HEK293 (cell line): ENCODE data around the gene GRIN2A.

ENCODE experiments used
- CTCF ChIA-PET: fragments of 350-600 bp; formaldehyde crosslinking; extraction: SDS; loops from one replicate; lab custom pipeline; 2021; ENCODE audit warnings: antibody characterized with exemption; lab: Yijun Ruan, JAX
- POLR2A ChIA-PET: fragments of 300-600 bp; formaldehyde crosslinking; extraction: SDS; loops from one replicate; lab custom pipeline; 2020; ENCODE audit warnings: antibody characterized with exemption, inconsistent platforms; lab: Yijun Ruan, JAX
- H3K27ac ChIP-seq: fragments of 200-500 bp; sonication (Bioruptor generic); 2 replicates; pipeline ENCODE4 v1.5.1; 2014; ENCODE audit warnings: low read depth, low read length, control low read depth, inconsistent platforms; ENCODE audit errors: extremely low read depth
- H3K36me3 ChIP-seq, 2 experiments: fragments of 200-500 bp in 1 of 2; sonication (Bioruptor generic) in 1 of 2; 1 replicate in 1 of 2; 2 replicates in 1 of 2; pipeline ENCODE4 v1.5.1; 2014 to 2017; ENCODE audit warnings: inconsistent platforms in 2 of 2, low read length in 2 of 2; ENCODE audit not compliant: control insufficient read depth in 2 of 2, insufficient read depth in 1 of 2
- H3K4me1 ChIP-seq: fragments of 200-500 bp; sonication (Bioruptor generic); 2 replicates; pipeline ENCODE4 v1.5.1; 2014; ENCODE audit warnings: mild to moderate bottlenecking, low read length, inconsistent platforms; ENCODE audit not compliant: control insufficient read depth, insufficient read depth
- H3K4me3 ChIP-seq: 2 replicates; pipeline ENCODE4 v1.5.1; 2011; ENCODE audit warnings: low read depth, mild to moderate bottlenecking, control low read depth, low read length, moderate library complexity
- H3K9me3 ChIP-seq: fragments of 200-500 bp; sonication (Bioruptor generic); 2 replicates; pipeline ENCODE4 v1.5.1; 2014; ENCODE audit warnings: low read depth, low read length, inconsistent platforms; ENCODE audit not compliant: control insufficient read depth, insufficient read depth
- AEBP2 ChIP-seq: fragments of 450-650 bp; formaldehyde crosslinking; IDR thresholded peaks from 2 replicates; pipeline ENCODE4 v1.5.1; 2016; ENCODE audit warnings: missing biosample characterization, missing genetic modification characterization, borderline replicate concordance
- GLI2 ChIP-seq: fragments of 450-650 bp; formaldehyde crosslinking; IDR thresholded peaks from 2 replicates; pipeline ENCODE4; 2017; ENCODE audit warnings: missing biosample characterization, missing genetic modification characterization, low read depth, borderline replicate concordance
- KLF16 ChIP-seq: fragments of 450-650 bp; formaldehyde crosslinking; IDR thresholded peaks from 2 replicates; pipeline ENCODE4 v1.5.1; 2017; ENCODE audit warnings: missing biosample characterization, missing genetic modification characterization
- PBX3 ChIP-seq: sonication (generic); formaldehyde crosslinking; IDR thresholded peaks from 2 replicates; pipeline ENCODE4 v1.8.1; 2022; ENCODE audit warnings: mild to moderate bottlenecking, moderate library complexity, missing genetic modification reagents
- ZBTB48 ChIP-seq: fragments of 450-650 bp; formaldehyde crosslinking; IDR thresholded peaks from 2 replicates; pipeline ENCODE4 v1.5.1; 2016; ENCODE audit warnings: missing biosample characterization, missing genetic modification characterization
- ZFP37 ChIP-seq: fragments of 450-650 bp; formaldehyde crosslinking; IDR thresholded peaks from 2 replicates; pipeline ENCODE4 v1.5.1; 2016; ENCODE audit warnings: missing biosample characterization, missing genetic modification characterization
- ZFP41 ChIP-seq: fragments of 450-650 bp; formaldehyde crosslinking; IDR thresholded peaks from 2 replicates; pipeline ENCODE4 v1.5.1; 2016; ENCODE audit warnings: missing biosample characterization, missing genetic modification characterization, borderline replicate concordance
- ZNF16 ChIP-seq: fragments of 450-650 bp; formaldehyde crosslinking; IDR thresholded peaks from 2 replicates; pipeline ENCODE4 v1.5.1; 2016; ENCODE audit warnings: low read depth, missing biosample characterization, missing genetic modification characterization
- ZNF423 ChIP-seq: fragments of 450-650 bp; formaldehyde crosslinking; IDR thresholded peaks from 2 replicates; pipeline ENCODE4 v1.5.1; 2016; ENCODE audit warnings: missing biosample characterization, missing genetic modification characterization
- ZNF501 ChIP-seq: fragments of 450-650 bp; formaldehyde crosslinking; IDR thresholded peaks from 2 replicates; pipeline ENCODE4 v1.5.1; 2016; ENCODE audit warnings: missing biosample characterization, missing genetic modification characterization
- ZNF521 ChIP-seq: fragments of 450-650 bp; formaldehyde crosslinking; IDR thresholded peaks from 2 replicates; pipeline ENCODE4 v1.5.1; 2017; ENCODE audit warnings: missing biosample characterization, mild to moderate bottlenecking, missing genetic modification characterization
- ZNF558 ChIP-seq: fragments of 450-650 bp; formaldehyde crosslinking; IDR thresholded peaks from 2 replicates; pipeline ENCODE4 v1.5.1; 2016; ENCODE audit warnings: missing biosample characterization, missing genetic modification characterization
- ZNF600 ChIP-seq: fragments of 450-650 bp; formaldehyde crosslinking; IDR thresholded peaks from 2 replicates; pipeline ENCODE4 v1.5.1; 2016; ENCODE audit warnings: missing biosample characterization, missing genetic modification characterization
- ZNF623 ChIP-seq: fragments of 450-650 bp; formaldehyde crosslinking; IDR thresholded peaks from 2 replicates; pipeline ENCODE4 v1.5.1; 2016; ENCODE audit warnings: missing biosample characterization, missing genetic modification characterization
- ZNF626 ChIP-seq: fragments of 450-650 bp; sonication (Bioruptor Pico); formaldehyde crosslinking; IDR thresholded peaks from 2 replicates; pipeline ENCODE4 v1.5.1; 2018; ENCODE audit warnings: missing biosample characterization, missing genetic modification characterization, inconsistent platforms
- ZNF660 ChIP-seq: fragments of 450-650 bp; IDR thresholded peaks from 2 replicates; pipeline ENCODE4 v1.5.1; 2018; ENCODE audit warnings: missing biosample characterization, mild to moderate bottlenecking, missing genetic modification characterization
- TF ChIP-seq, protein P1 (sequence below): fragments of 450-650 bp; formaldehyde crosslinking; IDR thresholded peaks from 2 replicates; pipeline ENCODE4 v1.5.1; 2016; ENCODE audit warnings: missing biosample characterization, missing genetic modification characterization
- TF ChIP-seq, protein P2 (sequence below): fragments of 450-650 bp; formaldehyde crosslinking; IDR thresholded peaks from 2 replicates; pipeline ENCODE4 v1.5.1; 2017; ENCODE audit warnings: missing biosample characterization, missing genetic modification characterization
- TF ChIP-seq, protein P3 (sequence below): fragments of 450-650 bp; formaldehyde crosslinking; IDR thresholded peaks from 2 replicates; pipeline ENCODE4 v1.5.1; 2016; ENCODE audit warnings: missing biosample characterization, missing genetic modification characterization
- TF ChIP-seq, protein P4 (sequence below): fragments of 450-650 bp; formaldehyde crosslinking; IDR thresholded peaks from 2 replicates; pipeline ENCODE4 v1.5.1; 2016; ENCODE audit warnings: missing biosample characterization, missing genetic modification characterization

GRIN2A gene

DNA sequence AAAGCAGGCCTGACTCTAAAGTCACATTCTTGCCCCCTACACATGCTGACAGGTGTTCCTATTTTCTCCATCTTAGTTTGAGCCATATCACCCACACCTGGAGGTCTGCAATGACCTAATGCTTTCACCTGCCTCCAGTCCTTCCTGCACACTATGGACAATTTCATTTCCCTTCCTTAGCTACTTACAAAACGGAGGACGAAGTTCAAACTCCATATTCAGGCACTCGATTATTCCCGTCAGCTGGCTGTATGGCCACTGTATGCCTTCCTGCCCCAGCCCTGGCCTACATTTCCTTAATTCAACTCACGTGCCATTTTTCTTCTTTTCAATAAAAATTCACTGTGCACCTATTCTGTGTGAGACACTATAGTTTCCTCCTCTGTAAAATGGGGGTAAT is 44.9 kb downstream of the GRIN2A start:
- ChIA-PET POLR2A (no interaction called here), CTCF (no interaction called here)
- TF ChIP-seq ZNF423 (tag by site-specific recombination), result no peak
- TF ChIP-seq ZNF600, result no peak
- TF ChIP-seq ZNF626, result no peak
- TF ChIP-seq, protein P1, sequence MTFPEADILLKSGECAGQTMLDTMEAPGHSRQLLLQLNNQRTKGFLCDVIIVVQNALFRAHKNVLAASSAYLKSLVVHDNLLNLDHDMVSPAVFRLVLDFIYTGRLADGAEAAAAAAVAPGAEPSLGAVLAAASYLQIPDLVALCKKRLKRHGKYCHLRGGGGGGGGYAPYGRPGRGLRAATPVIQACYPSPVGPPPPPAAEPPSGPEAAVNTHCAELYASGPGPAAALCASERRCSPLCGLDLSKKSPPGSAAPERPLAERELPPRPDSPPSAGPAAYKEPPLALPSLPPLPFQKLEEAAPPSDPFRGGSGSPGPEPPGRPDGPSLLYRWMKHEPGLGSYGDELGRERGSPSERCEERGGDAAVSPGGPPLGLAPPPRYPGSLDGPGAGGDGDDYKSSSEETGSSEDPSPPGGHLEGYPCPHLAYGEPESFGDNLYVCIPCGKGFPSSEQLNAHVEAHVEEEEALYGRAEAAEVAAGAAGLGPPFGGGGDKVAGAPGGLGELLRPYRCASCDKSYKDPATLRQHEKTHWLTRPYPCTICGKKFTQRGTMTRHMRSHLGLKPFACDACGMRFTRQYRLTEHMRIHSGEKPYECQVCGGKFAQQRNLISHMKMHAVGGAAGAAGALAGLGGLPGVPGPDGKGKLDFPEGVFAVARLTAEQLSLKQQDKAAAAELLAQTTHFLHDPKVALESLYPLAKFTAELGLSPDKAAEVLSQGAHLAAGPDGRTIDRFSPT (tag by site-specific recombination), result no peak
- TF ChIP-seq, protein P2, sequence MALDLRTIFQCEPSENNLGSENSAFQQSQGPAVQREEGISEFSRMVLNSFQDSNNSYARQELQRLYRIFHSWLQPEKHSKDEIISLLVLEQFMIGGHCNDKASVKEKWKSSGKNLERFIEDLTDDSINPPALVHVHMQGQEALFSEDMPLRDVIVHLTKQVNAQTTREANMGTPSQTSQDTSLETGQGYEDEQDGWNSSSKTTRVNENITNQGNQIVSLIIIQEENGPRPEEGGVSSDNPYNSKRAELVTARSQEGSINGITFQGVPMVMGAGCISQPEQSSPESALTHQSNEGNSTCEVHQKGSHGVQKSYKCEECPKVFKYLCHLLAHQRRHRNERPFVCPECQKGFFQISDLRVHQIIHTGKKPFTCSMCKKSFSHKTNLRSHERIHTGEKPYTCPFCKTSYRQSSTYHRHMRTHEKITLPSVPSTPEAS (tag by site-specific recombination), result no peak
- TF ChIP-seq ZFP37, result no peak
- TF ChIP-seq ZNF16 (tag by site-specific recombination), result no peak
- H3K4me3 ChIP-seq, result no peak overlapping the region
- H3K27ac ChIP-seq, result no peak overlapping the region
- H3K9me3 ChIP-seq, result no peaks in the 10 kb centered on the region
- H3K36me3 ChIP-seq, result no peaks in the 10 kb centered on the region
- no peaks in the 10 kb centered on the region for H3K4me1 ChIP-seq

GRCh38 chr16:10136916-10137315 is 45.3 kb downstream of the GRIN2A start:
- POLR2A ChIA-PET, result no interaction called here
- H3K4me1 ChIP-seq, result no peaks in the 10 kb centered on the region
- CTCF ChIA-PET, result no interaction called here
- no peak overlapping the region for H3K4me3 ChIP-seq
- no peaks in the 10 kb centered on the region for H3K36me3 ChIP-seq
- TF ChIP-seq ZNF521 (tag by site-specific recombination), result no peak
- TF ChIP-seq KLF16 (tag by site-specific recombination), result no peak
- TF ChIP-seq ZFP41 (tag by site-specific recombination), result no peak
- no peak for TF ChIP-seq ZBTB48
- TF ChIP-seq PBX3 (CRISPR knock-in tag), result no peak
- TF ChIP-seq, protein P3, sequence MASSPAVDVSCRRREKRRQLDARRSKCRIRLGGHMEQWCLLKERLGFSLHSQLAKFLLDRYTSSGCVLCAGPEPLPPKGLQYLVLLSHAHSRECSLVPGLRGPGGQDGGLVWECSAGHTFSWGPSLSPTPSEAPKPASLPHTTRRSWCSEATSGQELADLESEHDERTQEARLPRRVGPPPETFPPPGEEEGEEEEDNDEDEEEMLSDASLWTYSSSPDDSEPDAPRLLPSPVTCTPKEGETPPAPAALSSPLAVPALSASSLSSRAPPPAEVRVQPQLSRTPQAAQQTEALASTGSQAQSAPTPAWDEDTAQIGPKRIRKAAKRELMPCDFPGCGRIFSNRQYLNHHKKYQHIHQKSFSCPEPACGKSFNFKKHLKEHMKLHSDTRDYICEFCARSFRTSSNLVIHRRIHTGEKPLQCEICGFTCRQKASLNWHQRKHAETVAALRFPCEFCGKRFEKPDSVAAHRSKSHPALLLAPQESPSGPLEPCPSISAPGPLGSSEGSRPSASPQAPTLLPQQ (tag by site-specific recombination), result no peak
- H3K9me3 ChIP-seq, result no peaks in the 10 kb centered on the region
- H3K27ac ChIP-seq, result no peak overlapping the region

- H3K4me1 ChIP-seq, result no peaks in the 10 kb centered on the region
- no peak overlapping the region for H3K4me3 ChIP-seq
- TF ChIP-seq ZFP41 (tag by site-specific recombination), result no peak
- TF ChIP-seq, protein P4, sequence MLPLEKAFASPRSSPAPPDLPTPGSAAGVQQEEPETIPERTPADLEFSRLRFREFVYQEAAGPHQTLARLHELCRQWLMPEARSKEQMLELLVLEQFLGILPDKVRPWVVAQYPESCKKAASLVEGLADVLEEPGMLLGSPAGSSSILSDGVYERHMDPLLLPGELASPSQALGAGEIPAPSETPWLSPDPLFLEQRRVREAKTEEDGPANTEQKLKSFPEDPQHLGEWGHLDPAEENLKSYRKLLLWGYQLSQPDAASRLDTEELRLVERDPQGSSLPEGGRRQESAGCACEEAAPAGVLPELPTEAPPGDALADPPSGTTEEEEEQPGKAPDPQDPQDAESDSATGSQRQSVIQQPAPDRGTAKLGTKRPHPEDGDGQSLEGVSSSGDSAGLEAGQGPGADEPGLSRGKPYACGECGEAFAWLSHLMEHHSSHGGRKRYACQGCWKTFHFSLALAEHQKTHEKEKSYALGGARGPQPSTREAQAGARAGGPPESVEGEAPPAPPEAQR, result no peak
- no peak for TF ChIP-seq ZNF660 (tag by site-specific recombination)
- TF ChIP-seq GLI2 (tag by site-specific recombination), result no peak
- no peak for TF ChIP-seq ZNF558 (tag by site-specific recombination)
- no peak for TF ChIP-seq ZNF623 (tag by site-specific recombination)
- TF ChIP-seq, protein P3 (tag by site-specific recombination), result no peak
- TF ChIP-seq AEBP2, result no peak
- TF ChIP-seq ZNF501 (tag by site-specific recombination), result no peak
These were observed 51.7 kb downstream of the GRIN2A start for GRCh38 chr16:10130538-10130937.

More at GRCh38 chr16:10130538-10130937, 51.7 kb downstream of the GRIN2A start:
- H3K9me3 ChIP-seq, result no peaks in the 10 kb centered on the region
- CTCF ChIA-PET, result interaction anchor here (0.6 kb wide), 1 partner anchor 951 kb away, joined by 3 read pairs; no protein-coding TSS in a partner anchor
- no peaks in the 10 kb centered on the region for H3K36me3 ChIP-seq
- POLR2A ChIA-PET, result no interaction called here
- no peak overlapping the region for H3K27ac ChIP-seq
